ENCODE measurements around the gene NKG7.

NKG7 gene

DNA sequence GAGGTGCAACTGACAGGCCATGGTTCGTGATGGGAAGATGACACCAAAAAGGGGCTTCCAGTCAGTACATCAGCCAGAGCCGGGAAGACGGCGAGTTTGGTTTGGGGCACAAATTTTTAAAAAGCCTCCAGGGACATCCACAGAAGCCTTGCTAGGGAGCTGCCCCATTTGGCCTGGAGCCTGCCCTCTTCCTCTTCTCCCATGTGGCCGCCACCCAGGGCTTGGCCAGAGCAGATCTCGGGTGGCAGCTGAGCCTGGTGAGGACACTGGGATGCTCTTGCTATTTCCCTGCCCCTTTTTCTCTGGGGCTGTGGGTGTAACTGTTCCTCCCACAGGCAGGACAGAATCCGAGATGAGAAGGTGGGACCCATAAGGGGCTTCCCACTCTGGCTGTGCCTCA is 14.5 kb downstream of the NKG7 start:
- no peak for DNase-seq

GRCh38 chr19:51356159-51356801 is 16.2 kb downstream of the NKG7 start:
- no peak for DNase-seq

DNA sequence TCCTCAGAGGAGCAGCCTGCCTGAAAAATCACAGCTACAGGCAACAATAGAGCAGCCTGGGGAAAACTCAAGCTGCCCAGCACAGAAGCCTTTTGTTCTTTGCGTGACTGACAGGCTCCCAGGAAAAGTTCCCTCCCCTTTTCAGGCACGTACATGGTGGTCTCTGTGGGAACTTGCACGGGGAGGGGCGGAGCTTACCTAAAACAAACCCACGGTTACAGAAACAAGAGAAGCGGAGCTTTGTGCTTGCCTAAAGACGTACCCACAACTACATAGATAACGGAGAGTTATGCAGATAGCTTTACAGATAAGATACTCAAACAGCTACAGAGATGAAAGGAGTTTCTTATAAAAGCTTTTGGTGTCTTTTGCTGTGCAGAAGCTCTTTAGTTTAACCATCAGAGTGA is 17.7 kb downstream of the NKG7 start:
- DNase-seq = no peak

- no peak for DNase-seq
Observed at GRCh38 chr19:51354103-51354741, 18.2 kb downstream of the NKG7 start.

- no peak for DNase-seq
Observed at GRCh38 chr19:51352783-51353360, 19.6 kb downstream of the NKG7 start.

GRCh38 chr19:51351266-51351990 is 21.0 kb downstream of the NKG7 start:
- no peak for DNase-seq

- no peak for DNase-seq
Observed at GRCh38 chr19:51347209-51347928, 25.1 kb downstream of the NKG7 start.

- no peak for DNase-seq
Observed at GRCh38 chr19:51346742-51347141, 25.7 kb downstream of the NKG7 start.

DNA sequence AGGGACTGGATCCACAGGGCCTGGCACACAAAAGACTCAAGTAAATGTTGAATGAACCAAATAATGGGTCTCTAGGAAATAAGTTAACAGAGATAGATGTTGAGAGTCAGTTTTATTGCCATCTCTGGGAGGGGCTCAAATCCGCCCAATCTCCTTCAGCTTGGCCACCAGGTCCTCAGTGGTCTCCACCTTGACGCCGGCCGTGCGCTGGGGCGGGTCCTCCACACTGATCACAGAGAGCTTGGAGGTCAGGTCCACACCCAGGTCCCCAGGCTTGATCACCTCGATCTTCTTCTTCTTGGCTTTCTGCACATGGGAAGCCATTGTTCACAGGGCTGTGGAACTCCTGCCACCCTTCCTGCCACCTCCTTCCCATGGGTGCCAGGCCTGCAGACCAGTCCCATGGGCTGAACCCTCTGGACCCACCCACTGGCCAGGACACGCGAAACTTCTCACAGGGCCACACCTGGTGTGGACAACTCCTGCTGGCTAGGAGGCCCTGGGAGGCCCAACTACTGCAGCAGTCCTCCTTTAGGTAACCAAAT is 27.3 kb downstream of the NKG7 start:
- no peak for DNase-seq

DNA sequence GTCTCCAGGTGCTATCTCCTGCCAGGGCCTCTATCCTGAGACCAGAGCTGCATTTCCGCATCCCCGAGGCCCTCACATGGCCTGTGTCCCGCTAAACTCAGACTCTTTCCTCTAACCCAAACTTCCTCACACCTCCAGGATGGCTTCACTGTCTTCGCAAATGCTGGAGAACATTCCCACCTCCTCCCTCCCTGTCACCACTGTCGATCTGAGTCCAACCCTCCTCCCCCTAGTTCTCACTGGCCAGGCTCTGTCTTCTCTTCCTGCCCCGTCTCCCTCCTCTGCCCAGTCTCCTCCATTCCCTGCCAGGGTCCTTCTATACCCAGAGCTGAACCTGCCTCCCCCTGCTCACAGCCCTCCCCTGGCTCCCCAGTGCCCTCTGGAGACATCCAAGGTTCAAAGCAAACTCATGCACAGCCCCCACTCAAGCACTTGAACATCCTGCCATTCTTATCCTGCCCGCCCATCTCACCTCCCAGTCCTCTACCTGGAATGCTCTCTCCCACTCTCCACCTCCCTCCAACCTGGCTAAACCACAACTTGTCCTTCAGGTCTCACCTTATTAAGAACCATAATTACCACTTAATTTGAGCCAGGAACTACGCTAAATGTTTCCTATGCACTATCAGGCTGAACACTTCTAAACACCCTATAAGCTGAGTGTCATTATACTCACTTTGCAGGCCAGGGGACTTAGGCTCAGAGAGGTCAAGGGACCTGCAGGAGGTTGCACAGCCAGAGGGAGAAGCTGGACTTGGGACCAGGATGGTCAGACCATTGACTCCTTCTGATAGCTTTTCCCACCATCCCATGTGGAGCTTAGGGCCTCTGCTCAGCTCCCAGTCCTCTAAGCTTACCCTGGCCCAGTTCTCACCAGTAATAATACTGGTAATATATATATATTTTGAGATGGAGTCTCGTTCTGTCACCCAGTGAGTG is 29.6 kb downstream of the NKG7 start:
- DNase-seq = no peak

DNA sequence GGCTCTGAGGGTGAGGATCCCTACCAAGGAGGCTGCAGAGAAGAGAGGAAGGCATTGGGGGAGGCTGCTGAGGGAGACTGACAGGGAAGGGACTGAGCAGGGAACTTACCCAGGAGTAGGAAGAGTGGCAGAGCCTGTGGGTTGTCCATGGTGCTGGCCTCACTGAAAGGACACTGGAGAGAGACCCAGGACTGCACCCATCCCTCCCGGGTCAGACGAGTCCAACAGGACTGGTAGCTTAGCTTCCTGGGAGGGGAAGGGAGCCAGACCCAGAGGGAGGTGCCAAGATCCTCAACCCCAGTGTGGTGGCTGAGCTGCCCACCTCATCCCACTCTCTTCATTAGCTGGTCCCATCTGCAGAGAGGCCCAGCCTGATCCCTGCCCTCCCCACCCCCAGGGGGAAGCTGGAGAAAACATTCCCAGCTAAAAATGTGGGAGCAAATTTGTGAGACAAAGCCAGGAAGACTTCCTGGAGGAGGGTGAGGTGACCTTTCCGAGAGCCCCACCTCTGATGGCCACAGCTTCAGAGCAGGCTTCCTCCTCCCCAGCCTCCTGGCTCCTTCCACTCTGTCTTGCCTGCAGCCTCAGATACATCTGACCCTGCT is 30.4 kb downstream of the NKG7 start, which contains the start of gene VSIG10L:
Gene VSIG10L, minus strand, starts transcription at position 164 of the 605 bp plus-strand sequence. Its CDS starts 15 bp downstream, at position 149.
- no peak for DNase-seq

DNA sequence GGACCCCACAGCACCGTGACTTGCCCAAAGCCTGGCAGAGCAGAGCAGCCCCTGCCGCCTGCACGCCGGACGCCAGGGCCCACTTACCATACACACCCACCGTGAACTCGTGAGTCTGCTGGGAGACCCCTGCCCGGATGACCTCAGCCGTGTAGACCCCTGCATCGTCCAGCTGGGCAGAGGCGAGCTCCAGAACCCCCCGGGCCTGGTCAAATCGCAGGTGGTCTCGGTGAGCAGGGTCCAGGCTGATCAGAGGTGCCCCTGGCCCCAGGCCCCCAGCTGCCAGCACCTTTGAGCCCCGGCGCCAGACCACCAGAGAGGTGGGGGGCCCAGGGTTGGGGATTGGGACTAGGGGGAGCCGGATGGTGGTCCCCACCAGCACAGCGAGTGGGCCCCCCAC is 31.4 kb downstream of the NKG7 start:
- no peak for DNase-seq

- peak; percentile 74 for DNase-seq
Observed at GRCh38 chr19:51339687-51340656, 32.5 kb downstream of the NKG7 start.

GRCh38 chr19:51339313-51339686 is 33.2 kb downstream of the NKG7 start:
- no peak for DNase-seq

GRCh38 chr19:51338563-51339312 is 33.7 kb downstream of the NKG7 start:
- peak; percentile 70 for DNase-seq

DNA sequence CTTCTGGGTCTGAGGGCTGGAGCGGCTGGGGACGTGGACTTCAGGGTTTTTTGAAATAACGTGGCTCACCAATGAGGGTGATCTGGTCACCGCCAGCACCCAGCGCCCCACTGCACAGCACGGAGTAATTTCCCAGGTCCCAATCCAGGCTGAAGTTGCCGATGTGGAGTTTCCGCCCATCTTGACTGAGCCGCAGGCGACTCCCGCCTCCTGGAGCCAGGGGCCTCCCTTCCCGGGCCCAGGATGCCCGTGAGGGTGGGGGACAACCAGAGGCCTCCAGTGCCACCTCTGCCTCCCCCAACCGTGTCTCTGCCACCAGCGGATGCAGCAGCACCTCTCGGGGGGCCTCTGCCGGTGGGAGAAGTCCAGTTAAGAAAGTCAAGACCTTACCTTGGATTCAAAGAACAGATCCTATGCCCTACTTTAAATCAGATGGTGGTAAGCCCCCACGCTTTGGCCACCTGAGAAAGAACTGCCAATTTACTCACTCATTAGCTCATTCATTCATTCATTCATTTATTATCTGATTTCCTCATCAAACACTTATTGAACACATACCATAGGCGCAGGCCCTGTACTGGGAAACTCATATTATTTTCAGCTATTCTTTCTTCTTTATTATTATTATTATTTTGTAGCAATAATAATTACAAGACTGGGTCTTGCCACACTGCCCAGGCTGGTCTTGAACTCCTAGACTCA is 34.4 kb downstream of the NKG7 start:
- no peak for DNase-seq

DNA sequence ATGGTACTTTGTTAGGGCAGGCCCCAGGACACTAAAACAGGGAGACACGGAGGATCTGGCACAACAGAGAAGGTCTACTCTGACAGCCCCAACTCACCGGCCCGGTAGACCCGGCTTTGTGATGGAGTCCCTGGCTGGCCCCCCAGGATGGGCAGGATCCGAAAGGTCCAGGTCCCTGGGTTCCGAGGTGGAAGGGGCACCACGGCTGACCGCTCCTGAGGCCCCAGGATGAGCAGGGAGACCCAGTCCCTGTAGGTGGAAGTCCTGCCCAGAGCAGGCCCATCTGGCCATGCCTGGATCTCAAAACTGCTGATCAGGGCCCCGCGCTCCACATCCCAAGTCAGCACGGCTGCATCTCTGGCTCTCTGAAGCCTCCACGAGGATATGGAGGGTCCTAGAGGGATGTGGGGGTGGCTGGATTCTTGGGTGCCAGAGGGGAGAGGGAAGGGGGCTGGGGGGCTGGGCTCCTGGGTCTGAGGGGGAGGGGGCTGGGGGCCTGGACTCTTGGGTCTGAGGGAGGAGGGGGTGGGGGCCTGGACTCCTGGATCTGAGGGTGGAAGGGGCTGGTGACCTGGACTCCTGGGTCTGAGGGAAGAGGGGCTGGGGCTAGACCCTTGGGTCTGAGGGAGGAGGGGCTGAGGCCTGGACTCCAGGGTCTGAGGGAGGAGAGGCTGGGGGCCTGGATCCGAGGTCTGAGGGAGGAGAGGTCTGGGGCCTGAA is 35.2 kb downstream of the NKG7 start:
- no peak for DNase-seq
